Left cardiac atrium (tissue), 4 donors: ENCODE results near the gene RAET1E. TPM values are rescaled to one million over a fixed set of nuclear protein-coding genes. Genes with fewer than 3 reads are reported as not detected.
"Not testable (repeated sequence)": the region's sequence is repeated elsewhere in the genome, so short reads cannot be mapped to it uniquely, and the experiment has no call there.

Experiments used
- ATAC-seq, 2 donors: fragments of 200-7000 bp; cut with Tn5 transposase; one replicate each; pipeline ENCODE4 v1.9.1; 2020; ENCODE audit warnings: mild to moderate bottlenecking in 2 of 2, moderate library complexity in 2 of 2
- DNase-seq: peaks from one replicate; pipeline ENCODE4 v3.0.0-alpha.2; 2020
- intact Hi-C, 2 donors: fragments of 100-400 bp; cut with DNase I; formaldehyde crosslinking; loops; one replicate each; pipeline versions ENCODE4 v1.14.1 to v1.15.1; 2022 to 2023
- total RNA-seq, 2 donors: library from RNA; stranded (reverse); fragmentation: NEBNext Ultra II Directional; extraction: Animal tissue kit (Norgen Biotek cat#: 25700); gene quantifications; one replicate each; pipeline ENCODE4 v1.2.1, GENCODE V29; 2021
- donor health status: DM: no; HTN: yes; CAD: no.
- donor health status: DM: no; HTN: yes; CAD: no; lungs with severe emphysema.
- donor health status: DM: yes; HTN: yes; CAD: no.
- donor health status: Dilated cardiomyopathy.

The RAET1E gene
- total RNA-seq, 2 donors from 2014 or later = 0.89 to 1.2 TPM

GRCh38 chr6:149872233-149872632, 25.7 kb downstream of the RAET1E start:
- intact Hi-C loops = no loop called here
- ATAC-seq = no peak

GRCh38 chr6:149871182-149871581, 26.7 kb downstream of the RAET1E start:
- no peak for DNase-seq
- ATAC-seq = no peak
- intact Hi-C loops = no loop called here

More at GRCh38 chr6:149872233-149872632, 25.7 kb downstream of the RAET1E start:
- DNase-seq = no peak

GRCh38 chr6:149869275-149869892, 28.5 kb downstream of the RAET1E start:
- no peak for ATAC-seq
- DNase-seq = no peak
- intact Hi-C loops = no loop called here

- intact Hi-C loops = no loop called here
- DNase-seq = no peak
- no peak for ATAC-seq
Observed at GRCh38 chr6:149867876-149868640, 29.9 kb downstream of the RAET1E start.

- DNase-seq (peak; percentile 39), ATAC-seq (peak; percentile 32 to 44)
- intact Hi-C loops = no loop called here
Observed at GRCh38 chr6:149864578-149865535, 33.1 kb downstream of the RAET1E start.

- DNase-seq = peak; percentile 83
- intact Hi-C loops = no loop called here
- peak; percentile 92 to 95 for ATAC-seq
Observed at GRCh38 chr6:149863698-149864577, 34.0 kb downstream of the RAET1E start, which contains the start of gene LRP11. LRP11 (minus strand) TSS chr6:149864359; CDS start chr6:149864020, 339 bp downstream.

GRCh38 chr6:149862922-149863697, 34.8 kb downstream of the RAET1E start:
- intact Hi-C loops = no loop called here
- peak; percentile 80 for ATAC-seq
- peak; percentile 74 for DNase-seq

- intact Hi-C loops, DNase-seq, ATAC-seq: not testable (repeated sequence)
Observed at GRCh38 chr6:149862424-149862738, 35.5 kb downstream of the RAET1E start.

GRCh38 chr6:149861603-149862423, 36.1 kb downstream of the RAET1E start:
- no peak for DNase-seq
- intact Hi-C loops = no loop called here
- no peak for ATAC-seq

GRCh38 chr6:149860834-149861602, 36.9 kb downstream of the RAET1E start:
- no peak for ATAC-seq
- no peak for DNase-seq
- intact Hi-C loops = no loop called here

- DNase-seq (no peak), ATAC-seq (no peak)
- intact Hi-C loops = no loop called here
Observed at GRCh38 chr6:149860513-149860833, 37.4 kb downstream of the RAET1E start.

GRCh38 chr6:149859938-149860337, 38.0 kb downstream of the RAET1E start:
- no peak for ATAC-seq
- intact Hi-C loops = no loop called here

GRCh38 chr6:149859368-149859767, 38.5 kb downstream of the RAET1E start:
- intact Hi-C loops = no loop called here
- no peak for ATAC-seq

More at GRCh38 chr6:149859938-149860337, 38.0 kb downstream of the RAET1E start:
- DNase-seq = no peak

GRCh38 chr6:149857541-149857940, 40.4 kb downstream of the RAET1E start:
- DNase-seq (no peak), ATAC-seq (no peak)
- intact Hi-C loops = no loop called here

More at GRCh38 chr6:149859368-149859767, 38.5 kb downstream of the RAET1E start:
- DNase-seq = no peak

- intact Hi-C loops = no loop called here
- DNase-seq = no peak
- ATAC-seq = no peak
Observed at GRCh38 chr6:149856256-149856994, 41.5 kb downstream of the RAET1E start.

- intact Hi-C loops = no loop called here
- DNase-seq (no peak), ATAC-seq (no peak)
Observed at GRCh38 chr6:149855741-149856140, 42.2 kb downstream of the RAET1E start.
